GM23338 (cell line): ENCODE measurements around the gene OR11H7.

Source experiments
- CREB1 ChIP-seq: fragments of 250-450 bp; sonication (Bioruptor Pico); IDR thresholded peaks from 2 replicates; pipeline ENCODE4 v1.5.0; 2020; ENCODE audit warnings: low read depth, mild to moderate bottlenecking, moderate library complexity
- CTCF ChIP-seq, 2 experiments: fragments of 200-600 bp in 1 of 2; sonication (generic) in 1 of 2; conservative IDR thresholded peaks; 2 replicates each; pipeline versions ENCODE4 v1.5.1 to v1.6.1; 2016 to 2017; ENCODE audit warnings: antibody characterized with exemption in 2 of 2, low read depth in 2 of 2, mild to moderate bottlenecking in 2 of 2, moderate library complexity in 1 of 2
- EZH2 ChIP-seq: fragments of 200-600 bp; sonication (generic); IDR thresholded peaks from one replicate; pipeline ENCODE4 v1.8.0; 2017; ENCODE audit warnings: antibody characterized with exemption, mild to moderate bottlenecking, low read depth; ENCODE audit not compliant: unreplicated experiment
- EZH2phosphoT487 ChIP-seq: fragments of 200-600 bp; sonication (generic); IDR thresholded peaks from one replicate; pipeline ENCODE4 v1.8.1; 2018; ENCODE audit warnings: antibody characterized with exemption; ENCODE audit not compliant: unreplicated experiment
- JUNB ChIP-seq: IDR thresholded peaks from one replicate; pipeline ENCODE4 v1.6.1; 2016; ENCODE audit warnings: antibody characterized with exemption; ENCODE audit not compliant: unreplicated experiment
- POLR2AphosphoS5 ChIP-seq: IDR thresholded peaks from 2 replicates; pipeline ENCODE4 v1.6.1; 2016; ENCODE audit warnings: antibody characterized with exemption, low read depth
- REST ChIP-seq: IDR thresholded peaks from one replicate; pipeline ENCODE4 v1.6.1; 2018; ENCODE audit warnings: antibody characterized with exemption; ENCODE audit not compliant: unreplicated experiment
- ZNF114 ChIP-seq: fragments of 250-450 bp; sonication (Bioruptor Pico); IDR thresholded peaks from 2 replicates; pipeline ENCODE4 v1.5.0; 2020; ENCODE audit warnings: mild to moderate bottlenecking, moderate library complexity
- ZNF331 ChIP-seq: fragments of 250-450 bp; sonication (Bioruptor Pico); IDR thresholded peaks from 2 replicates; pipeline ENCODE4 v1.5.0; 2020; ENCODE audit warnings: low read depth, mild to moderate bottlenecking, moderate library complexity
- TF ChIP-seq, protein P1 (sequence below): IDR thresholded peaks from 2 replicates; pipeline ENCODE4 v1.6.1; 2016; ENCODE audit warnings: antibody characterized with exemption

DNA sequence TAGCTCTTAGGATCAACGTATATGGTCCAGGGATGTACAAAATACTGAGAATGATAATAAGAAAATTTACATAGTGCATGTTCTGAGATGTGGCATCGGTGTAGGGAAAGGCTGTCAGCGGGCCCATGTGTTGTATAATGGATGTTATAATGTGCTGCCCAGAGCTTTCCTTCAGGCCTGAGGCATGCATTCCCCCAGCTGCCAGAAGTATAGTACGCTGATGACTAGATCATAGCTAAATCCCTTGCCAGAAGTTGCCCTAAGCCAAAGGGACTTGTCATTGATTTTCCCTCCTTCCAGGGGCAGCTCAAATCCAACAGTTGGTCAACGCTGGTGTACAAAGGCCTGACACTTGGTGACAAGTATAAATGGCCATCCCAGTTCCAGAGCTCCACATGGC lies 44.6 kb upstream of the OR11H7 start:
- TF ChIP-seq CTCF (conservative IDR thresholded peaks at IDR 0.05; ENCODE audit: low read depth in 2 of 2) (no peak), EZH2phosphoT487 (no peak), POLR2AphosphoS5 (no peak), JUNB (no peak), EZH2 (no peak), CREB1 (CRISPR knock-in tag) (no peak), REST (no peak), ZNF331 (CRISPR knock-in tag) (no peak), ZNF114 (CRISPR knock-in tag) (no peak)
- TF ChIP-seq, protein P1, sequence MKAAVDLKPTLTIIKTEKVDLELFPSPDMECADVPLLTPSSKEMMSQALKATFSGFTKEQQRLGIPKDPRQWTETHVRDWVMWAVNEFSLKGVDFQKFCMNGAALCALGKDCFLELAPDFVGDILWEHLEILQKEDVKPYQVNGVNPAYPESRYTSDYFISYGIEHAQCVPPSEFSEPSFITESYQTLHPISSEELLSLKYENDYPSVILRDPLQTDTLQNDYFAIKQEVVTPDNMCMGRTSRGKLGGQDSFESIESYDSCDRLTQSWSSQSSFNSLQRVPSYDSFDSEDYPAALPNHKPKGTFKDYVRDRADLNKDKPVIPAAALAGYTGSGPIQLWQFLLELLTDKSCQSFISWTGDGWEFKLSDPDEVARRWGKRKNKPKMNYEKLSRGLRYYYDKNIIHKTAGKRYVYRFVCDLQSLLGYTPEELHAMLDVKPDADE, result no peak
